ENCODE measurements around the gene KAT14.

DNA sequence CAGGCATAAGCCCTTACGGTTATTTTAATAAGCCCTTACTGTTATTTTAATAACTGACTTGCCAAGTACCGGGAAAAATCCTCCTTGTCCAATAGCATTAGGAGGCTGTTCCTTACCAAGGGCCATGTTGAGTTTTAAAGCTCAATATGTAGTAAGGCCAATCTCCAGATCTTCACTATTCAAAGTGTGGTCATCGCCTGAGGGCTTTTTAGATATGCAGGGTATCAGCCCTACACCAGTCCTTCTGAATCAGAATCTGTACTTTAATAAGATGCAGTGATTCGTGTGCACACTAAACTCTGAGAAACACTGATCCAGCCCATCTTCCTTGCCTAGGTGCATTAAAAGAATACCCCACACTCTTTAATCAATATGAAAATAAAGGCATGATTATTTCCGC is 77.9 kb downstream of the KAT14 start:
- TF ChIP-seq POLR2A (IDR thresholded peaks at IDR 0.05), result no peak
- TF ChIP-seq, protein P1, sequence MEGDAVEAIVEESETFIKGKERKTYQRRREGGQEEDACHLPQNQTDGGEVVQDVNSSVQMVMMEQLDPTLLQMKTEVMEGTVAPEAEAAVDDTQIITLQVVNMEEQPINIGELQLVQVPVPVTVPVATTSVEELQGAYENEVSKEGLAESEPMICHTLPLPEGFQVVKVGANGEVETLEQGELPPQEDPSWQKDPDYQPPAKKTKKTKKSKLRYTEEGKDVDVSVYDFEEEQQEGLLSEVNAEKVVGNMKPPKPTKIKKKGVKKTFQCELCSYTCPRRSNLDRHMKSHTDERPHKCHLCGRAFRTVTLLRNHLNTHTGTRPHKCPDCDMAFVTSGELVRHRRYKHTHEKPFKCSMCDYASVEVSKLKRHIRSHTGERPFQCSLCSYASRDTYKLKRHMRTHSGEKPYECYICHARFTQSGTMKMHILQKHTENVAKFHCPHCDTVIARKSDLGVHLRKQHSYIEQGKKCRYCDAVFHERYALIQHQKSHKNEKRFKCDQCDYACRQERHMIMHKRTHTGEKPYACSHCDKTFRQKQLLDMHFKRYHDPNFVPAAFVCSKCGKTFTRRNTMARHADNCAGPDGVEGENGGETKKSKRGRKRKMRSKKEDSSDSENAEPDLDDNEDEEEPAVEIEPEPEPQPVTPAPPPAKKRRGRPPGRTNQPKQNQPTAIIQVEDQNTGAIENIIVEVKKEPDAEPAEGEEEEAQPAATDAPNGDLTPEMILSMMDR (IDR thresholded peaks at IDR 0.05), result no peak
- TF ChIP-seq EP300 (IDR thresholded peaks at IDR 0.05), result no peak

All from tibial nerve (tissue), 4 donors.